Neural crest cell (in vitro differentiated cells): ENCODE data around the gene SNX22. TPM values are rescaled to one million over a fixed set of nuclear protein-coding genes. Genes with fewer than 3 reads are reported as not detected.
"Not testable (repeated sequence)": the region's sequence is repeated elsewhere in the genome, so short reads cannot be mapped to it uniquely, and the experiment has no call there.

Experiments used
- DNase-seq: peaks from one replicate; pipeline ENCODE4 v3.0.0; 2021; ENCODE audit warnings: low read depth, mixed read lengths, low spot score
- H3K27ac Mint-ChIP-seq: one replicate; pipeline ENCODE4 v1.8.0; 2021; ENCODE audit warnings: mild to moderate bottlenecking, mixed read lengths; ENCODE audit not compliant: unreplicated experiment
- H3K27me3 Mint-ChIP-seq: 2 replicates; pipeline ENCODE4 v1.8.0; 2021; ENCODE audit warnings: low read depth, mild to moderate bottlenecking, mixed read lengths
- H3K36me3 Mint-ChIP-seq: 2 replicates; pipeline ENCODE4 v1.8.0; 2021; ENCODE audit warnings: low read depth, mild to moderate bottlenecking, mixed read lengths
- H3K4me1 Mint-ChIP-seq: 2 replicates; pipeline ENCODE4 v1.8.0; 2021; ENCODE audit warnings: mixed read lengths
- H3K4me3 Mint-ChIP-seq: one replicate; pipeline ENCODE4 v1.8.0; 2021; ENCODE audit warnings: mild to moderate bottlenecking, mixed read lengths
- H3K9me3 Mint-ChIP-seq: 2 replicates; pipeline ENCODE4 v1.8.0; 2021; ENCODE audit warnings: mixed read lengths
- long read RNA-seq: library from polyadenylated mRNA; unstranded; transcript quantifications from one replicate; pipeline ENCODE4 v2.0.0, GENCODE V29; 2020
- total RNA-seq: library from RNA; stranded (reverse); gene quantifications from 2 replicates; pipeline ENCODE4 v1.2.1, GENCODE V29; 2021
- TF ChIP-seq, protein P1 (sequence below): fragments of 200-600 bp; sonication (generic); conservative IDR thresholded peaks from 2 replicates; pipeline ENCODE4 v1.5.0; 2021; ENCODE audit warnings: antibody characterized with exemption, mild to moderate bottlenecking

SNX22 gene
- total RNA-seq, result 12.7 and 12.9 TPM in 2 replicates
- long read RNA-seq, partial matches to known transcripts, result 0 of 1 reads
- long read RNA-seq, other reads (novel, unspliced or antisense), result 1 of 1 reads

- Mint-ChIP-seq H3K4me3 (peak within 1 kb of the TSS; percentile 95), H3K27ac (no peak within 1 kb of the TSS), H3K4me1 (peaks cover 20% of the 10 kb centered on the region), H3K36me3 (peaks cover 7% of the 10 kb centered on the region), H3K9me3 (no peaks in the 10 kb centered on the region), H3K27me3 (peaks cover 30% of the 10 kb centered on the region)
- no peak for DNase-seq
- TF ChIP-seq, protein P1, sequence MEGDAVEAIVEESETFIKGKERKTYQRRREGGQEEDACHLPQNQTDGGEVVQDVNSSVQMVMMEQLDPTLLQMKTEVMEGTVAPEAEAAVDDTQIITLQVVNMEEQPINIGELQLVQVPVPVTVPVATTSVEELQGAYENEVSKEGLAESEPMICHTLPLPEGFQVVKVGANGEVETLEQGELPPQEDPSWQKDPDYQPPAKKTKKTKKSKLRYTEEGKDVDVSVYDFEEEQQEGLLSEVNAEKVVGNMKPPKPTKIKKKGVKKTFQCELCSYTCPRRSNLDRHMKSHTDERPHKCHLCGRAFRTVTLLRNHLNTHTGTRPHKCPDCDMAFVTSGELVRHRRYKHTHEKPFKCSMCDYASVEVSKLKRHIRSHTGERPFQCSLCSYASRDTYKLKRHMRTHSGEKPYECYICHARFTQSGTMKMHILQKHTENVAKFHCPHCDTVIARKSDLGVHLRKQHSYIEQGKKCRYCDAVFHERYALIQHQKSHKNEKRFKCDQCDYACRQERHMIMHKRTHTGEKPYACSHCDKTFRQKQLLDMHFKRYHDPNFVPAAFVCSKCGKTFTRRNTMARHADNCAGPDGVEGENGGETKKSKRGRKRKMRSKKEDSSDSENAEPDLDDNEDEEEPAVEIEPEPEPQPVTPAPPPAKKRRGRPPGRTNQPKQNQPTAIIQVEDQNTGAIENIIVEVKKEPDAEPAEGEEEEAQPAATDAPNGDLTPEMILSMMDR, result no peak
Observed at GRCh38 chr15:64151727-64152506, at the start of gene SNX22. Gene SNX22, plus strand, starts transcription at chr15:64151731. Its CDS starts 45 bp downstream, at chr15:64151776.

- peaks cover 7% of the 10 kb centered on the region for H3K9me3 Mint-ChIP-seq
- peaks cover 7% of the 10 kb centered on the region for H3K36me3 Mint-ChIP-seq
- TF ChIP-seq, protein P1, result no peak
- H3K27ac Mint-ChIP-seq, result no peak overlapping the region
- no peak for DNase-seq
- H3K4me3 Mint-ChIP-seq, result no peak overlapping the region
- peaks cover 12% of the 10 kb centered on the region for H3K4me1 Mint-ChIP-seq
- no peaks in the 10 kb centered on the region for H3K27me3 Mint-ChIP-seq
Observed at GRCh38 chr15:64102497-64102896, 49.0 kb upstream of the SNX22 start.

DNA sequence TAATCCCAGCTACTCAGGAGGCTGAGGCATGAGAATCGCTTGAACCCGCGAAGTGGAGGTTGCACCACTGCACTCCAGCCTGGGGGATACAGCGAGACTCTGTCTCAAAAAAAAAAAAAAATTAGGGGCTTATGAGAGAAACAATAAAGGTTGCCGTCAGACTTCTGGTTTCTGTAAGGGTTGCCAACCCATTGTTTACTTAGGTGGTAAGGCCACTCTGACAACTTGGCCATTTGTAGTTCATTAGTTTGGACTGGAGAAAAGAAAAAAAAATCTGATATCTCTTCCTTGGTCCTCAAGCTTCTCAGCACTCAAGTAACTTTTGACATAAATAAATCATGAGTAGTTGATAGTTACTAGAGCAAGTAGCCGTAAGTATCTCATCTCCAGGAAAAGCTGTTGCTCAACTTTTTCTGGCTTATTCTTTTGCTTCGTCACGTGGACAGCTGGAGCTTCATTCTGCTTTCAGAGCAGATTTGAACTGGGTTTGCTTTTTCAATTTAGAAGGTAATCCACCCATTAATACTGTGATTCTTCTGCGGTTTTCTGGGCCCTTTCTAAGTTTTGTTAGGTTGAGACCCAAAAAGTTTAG, 46.3 kb upstream of the SNX22 start:
- no peak overlapping the region for H3K4me3 Mint-ChIP-seq
- H3K4me1 Mint-ChIP-seq, result peaks cover 8% of the 10 kb centered on the region
- no peak overlapping the region for H3K27ac Mint-ChIP-seq
- peaks cover 7% of the 10 kb centered on the region for H3K9me3 Mint-ChIP-seq
- no peaks in the 10 kb centered on the region for H3K27me3 Mint-ChIP-seq
- peaks cover 7% of the 10 kb centered on the region for H3K36me3 Mint-ChIP-seq
- TF ChIP-seq, protein P1, result no peak
- DNase-seq, result no peak

- H3K27me3 Mint-ChIP-seq, result no peaks in the 10 kb centered on the region
- DNase-seq, result no peak
- no peak overlapping the region for H3K27ac Mint-ChIP-seq
- no peak overlapping the region for H3K4me3 Mint-ChIP-seq
- peaks cover 24% of the 10 kb centered on the region for H3K4me1 Mint-ChIP-seq
- peaks cover 6% of the 10 kb centered on the region for H3K36me3 Mint-ChIP-seq
- TF ChIP-seq, protein P1, result no peak
- peaks cover 6% of the 10 kb centered on the region for H3K9me3 Mint-ChIP-seq
Observed at GRCh38 chr15:64107337-64107736, 44.2 kb upstream of the SNX22 start.

GRCh38 chr15:64110108-64110701, 41.3 kb upstream of the SNX22 start:
- Mint-ChIP-seq H3K4me1 (peaks cover 31% of the 10 kb centered on the region), H3K36me3 (peaks cover 11% of the 10 kb centered on the region)
- not testable (repeated sequence) for H3K27me3 Mint-ChIP-seq, H3K27ac Mint-ChIP-seq, H3K4me3 Mint-ChIP-seq, H3K9me3 Mint-ChIP-seq, DNase-seq
